Tibial nerve (tissue), 4 donors: ENCODE data around the gene CPHXL2. TPM values are rescaled to one million over a fixed set of nuclear protein-coding genes. Genes with fewer than 3 reads are reported as not detected.

Experiments used
- DNase-seq, 2 donors: peaks; one replicate each; pipeline ENCODE4 v3.0.0-alpha.2; 2019; ENCODE audit warnings: low spot score in 2 of 2
- H3K27ac ChIP-seq, 4 donors: fragments of 200-600 bp; sonication (generic) in 3 of 4; one replicate each; pipeline ENCODE4 v1.5.1; 2017 to 2019; ENCODE audit warnings: mild to moderate bottlenecking in 1 of 4
- H3K27me3 ChIP-seq, 2 donors: fragments of 200-600 bp; sonication (generic) in 1 of 2; one replicate each; pipeline versions ENCODE4 v1.5.1 to v1.6.0; 2017 to 2019
- H3K36me3 ChIP-seq, 3 donors: fragments of 200-600 bp; sonication (generic); one replicate each; pipeline ENCODE4 v1.5.1; 2018 to 2019
- H3K4me1 ChIP-seq, 4 donors: fragments of 200-600 bp; sonication (generic) in 3 of 4; one replicate each; pipeline ENCODE4 v1.5.1; 2017 to 2019
- H3K4me3 ChIP-seq, 4 donors: fragments of 200-600 bp; sonication (generic) in 3 of 4; one replicate each; pipeline ENCODE4 v1.5.1; 2017 to 2019; ENCODE audit warnings: mild to moderate bottlenecking in 1 of 4, moderate library complexity in 1 of 4
- H3K9me3 ChIP-seq, 4 donors: fragments of 200-600 bp; sonication (generic) in 3 of 4; one replicate each; pipeline ENCODE4 v1.5.1; 2017 to 2019
- EP300 ChIP-seq, 2 donors: sonication (generic); formaldehyde crosslinking; IDR thresholded peaks; one replicate each; pipeline ENCODE4 v1.6.1; 2017; ENCODE audit warnings: antibody characterized with exemption in 2 of 2, mild to moderate bottlenecking in 1 of 2
- POLR2A ChIP-seq, 2 donors: fragments of 450-650 bp; IDR thresholded peaks; one replicate each; pipeline ENCODE4 v1.6.1; 2017; ENCODE audit warnings: antibody characterized with exemption in 2 of 2, mild to moderate bottlenecking in 2 of 2, moderate library complexity in 2 of 2
- WGBS, 2 donors: methylation state at CpG; one replicate each; pipeline ENCODE4 v1.1.5; 2018; 5-methylcytosine and 5-hydroxymethylcytosine counted together
- total RNA-seq, 4 donors: library from RNA; depleted of rRNA; stranded (reverse); fragments of >200 nt; gene quantifications; one replicate each; pipeline ENCODE4 v1.1.0, GENCODE V29; 2016
- TF ChIP-seq, protein P1 (sequence below), 5 experiments: fragments of 200-600 bp in 3 of 5; fragments of 450-650 bp in 2 of 5; sonication (generic) in 3 of 5; IDR thresholded peaks; one replicate each; pipeline ENCODE4 v1.5.1; 2016 to 2019; ENCODE audit warnings: antibody characterized with exemption in 5 of 5, mild to moderate bottlenecking in 3 of 5, moderate library complexity in 2 of 5

Gene CPHXL2
- total RNA-seq, 4 donors from 2014 or later, result not detected

DNA sequence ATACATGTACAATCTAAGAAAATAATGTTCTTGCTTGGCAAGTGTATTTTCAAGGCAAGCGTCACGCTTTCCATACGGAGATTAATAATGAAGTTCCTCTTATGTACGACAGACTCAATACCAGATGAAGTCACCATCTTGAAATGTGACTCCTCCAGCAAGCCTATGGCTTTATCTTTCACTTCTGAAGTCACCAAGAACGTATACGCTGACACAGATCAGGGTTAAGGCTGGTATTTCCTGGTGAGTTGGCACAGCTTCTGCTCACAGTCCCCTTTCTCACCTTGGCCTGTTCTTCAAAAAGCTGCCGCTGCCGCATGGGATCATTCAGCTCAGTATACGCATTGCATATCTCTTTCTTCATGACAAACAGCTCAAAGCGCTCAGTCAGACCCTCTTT, 47.7 kb downstream of the CPHXL2 start:
- H3K36me3 ChIP-seq, result peaks cover 4 to 91% (median 35%) of the 10 kb centered on the region in 3 donors
- no peak overlapping the region for H3K4me3 ChIP-seq
- 87 to 91% methylated on average over 10 of the region's 10 CpGs for WGBS, 2 donors
- TF ChIP-seq, protein P1, sequence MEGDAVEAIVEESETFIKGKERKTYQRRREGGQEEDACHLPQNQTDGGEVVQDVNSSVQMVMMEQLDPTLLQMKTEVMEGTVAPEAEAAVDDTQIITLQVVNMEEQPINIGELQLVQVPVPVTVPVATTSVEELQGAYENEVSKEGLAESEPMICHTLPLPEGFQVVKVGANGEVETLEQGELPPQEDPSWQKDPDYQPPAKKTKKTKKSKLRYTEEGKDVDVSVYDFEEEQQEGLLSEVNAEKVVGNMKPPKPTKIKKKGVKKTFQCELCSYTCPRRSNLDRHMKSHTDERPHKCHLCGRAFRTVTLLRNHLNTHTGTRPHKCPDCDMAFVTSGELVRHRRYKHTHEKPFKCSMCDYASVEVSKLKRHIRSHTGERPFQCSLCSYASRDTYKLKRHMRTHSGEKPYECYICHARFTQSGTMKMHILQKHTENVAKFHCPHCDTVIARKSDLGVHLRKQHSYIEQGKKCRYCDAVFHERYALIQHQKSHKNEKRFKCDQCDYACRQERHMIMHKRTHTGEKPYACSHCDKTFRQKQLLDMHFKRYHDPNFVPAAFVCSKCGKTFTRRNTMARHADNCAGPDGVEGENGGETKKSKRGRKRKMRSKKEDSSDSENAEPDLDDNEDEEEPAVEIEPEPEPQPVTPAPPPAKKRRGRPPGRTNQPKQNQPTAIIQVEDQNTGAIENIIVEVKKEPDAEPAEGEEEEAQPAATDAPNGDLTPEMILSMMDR (IDR thresholded peaks at IDR 0.05), result no peak
- no peak for TF ChIP-seq EP300 (IDR thresholded peaks at IDR 0.05)
- no peak for TF ChIP-seq POLR2A (IDR thresholded peaks at IDR 0.05)
- no peaks in the 10 kb centered on the region for H3K4me1 ChIP-seq
- no peaks in the 10 kb centered on the region for H3K9me3 ChIP-seq
- no peak overlapping the region for H3K27ac ChIP-seq
- no peaks in the 10 kb centered on the region for H3K27me3 ChIP-seq
- DNase-seq, result no peak

DNA sequence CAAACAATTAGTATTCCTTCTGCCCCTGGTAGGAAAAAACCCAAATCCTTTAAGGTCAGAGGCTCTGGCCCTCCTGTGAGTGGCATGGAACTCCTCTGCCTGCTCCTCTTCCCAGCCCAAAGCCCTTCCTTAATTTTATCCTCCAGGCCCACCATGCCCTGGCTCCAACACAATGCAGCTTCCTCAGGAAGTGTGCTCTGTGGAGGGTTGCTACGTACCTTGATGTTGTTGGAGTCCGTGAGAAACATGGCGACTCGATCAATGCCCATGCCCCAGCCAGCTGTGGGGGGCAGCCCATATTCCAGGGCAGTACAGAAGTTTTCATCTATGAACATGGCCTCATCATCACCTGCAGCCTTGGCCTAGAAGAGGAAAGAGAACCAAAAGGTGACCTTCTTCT, 48.5 kb downstream of the CPHXL2 start:
- no peak for DNase-seq
- Histone ChIP-seq H3K4me1 (no peaks in the 10 kb centered on the region), H3K9me3 (no peaks in the 10 kb centered on the region), H3K36me3 (peaks cover 4 to 83% (median 27%) of the 10 kb centered on the region in 3 donors), H3K4me3 (no peak overlapping the region), H3K27me3 (no peaks in the 10 kb centered on the region), H3K27ac (no peak overlapping the region)
- WGBS, 2 donors, result 85 to 93% methylated on average over 4 of the region's 4 CpGs
- TF ChIP-seq, protein P1 (IDR thresholded peaks at IDR 0.05), result no peak
- no peak for TF ChIP-seq EP300 (IDR thresholded peaks at IDR 0.05)

DNA sequence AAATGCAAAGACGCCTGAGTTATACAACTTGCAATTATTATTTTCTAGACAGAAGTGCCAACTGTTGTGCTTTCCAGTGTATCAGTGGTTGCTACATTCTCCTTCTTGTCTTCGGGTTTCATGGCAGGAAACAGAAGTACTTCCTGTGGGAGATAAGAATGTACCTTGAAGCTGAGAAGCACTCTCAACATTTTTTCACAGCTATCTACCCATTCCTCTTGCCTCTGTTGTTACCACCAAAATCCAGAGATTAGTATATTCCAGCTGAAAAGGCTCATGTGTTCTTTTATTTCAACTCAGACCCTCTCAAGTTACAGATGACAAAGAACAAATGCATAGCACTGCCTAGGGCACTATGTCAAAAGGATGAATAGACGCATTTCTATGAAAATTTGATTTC, 49.0 kb downstream of the CPHXL2 start:
- Histone ChIP-seq H3K27ac (no peak overlapping the region), H3K4me1 (no peaks in the 10 kb centered on the region), H3K27me3 (no peaks in the 10 kb centered on the region), H3K4me3 (no peak overlapping the region), H3K36me3 (peaks cover 4 to 78% (median 27%) of the 10 kb centered on the region in 3 donors), H3K9me3 (no peaks in the 10 kb centered on the region)
- TF ChIP-seq, protein P1 (IDR thresholded peaks at IDR 0.05), result no peak
- no peak for DNase-seq
- WGBS, 2 donors, result 54 to 62% methylated on average over 3 of the region's 3 CpGs

DNA sequence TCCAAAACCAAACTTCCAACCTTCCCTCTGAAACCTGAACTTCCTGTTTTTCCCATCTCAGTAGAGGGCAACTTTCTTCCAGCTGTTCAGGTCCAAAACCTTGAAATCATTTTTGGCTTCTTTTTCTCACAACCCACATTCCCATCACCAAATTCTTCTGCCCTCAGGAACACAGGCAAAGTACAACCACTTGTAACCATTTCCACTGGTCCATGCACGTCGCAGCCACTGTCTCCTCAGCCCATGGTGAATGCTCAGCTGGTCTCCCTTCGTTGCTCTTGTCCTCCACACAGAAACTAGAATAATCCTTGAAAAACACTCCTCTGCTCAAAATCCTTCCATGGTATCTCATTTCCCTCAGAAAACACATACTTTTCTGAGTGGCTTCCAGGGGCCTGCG, 50.0 kb downstream of the CPHXL2 start:
- H3K9me3 ChIP-seq, result no peaks in the 10 kb centered on the region
- TF ChIP-seq, protein P1 (IDR thresholded peaks at IDR 0.05), result no peak
- TF ChIP-seq POLR2A (IDR thresholded peaks at IDR 0.05) (no peak), EP300 (IDR thresholded peaks at IDR 0.05) (no peak)
- WGBS, 2 donors, result 88 to 91% methylated on average over 4 of the region's 4 CpGs
- peaks cover 0 to 8% (median 7%) of the 10 kb centered on the region in 4 donors for H3K4me1 ChIP-seq
- no peak for DNase-seq
- no peaks in the 10 kb centered on the region for H3K27me3 ChIP-seq
- H3K4me3 ChIP-seq, result no peak overlapping the region
- H3K36me3 ChIP-seq, result peaks cover 4 to 68% (median 25%) of the 10 kb centered on the region in 3 donors
- no peak overlapping the region for H3K27ac ChIP-seq

DNA sequence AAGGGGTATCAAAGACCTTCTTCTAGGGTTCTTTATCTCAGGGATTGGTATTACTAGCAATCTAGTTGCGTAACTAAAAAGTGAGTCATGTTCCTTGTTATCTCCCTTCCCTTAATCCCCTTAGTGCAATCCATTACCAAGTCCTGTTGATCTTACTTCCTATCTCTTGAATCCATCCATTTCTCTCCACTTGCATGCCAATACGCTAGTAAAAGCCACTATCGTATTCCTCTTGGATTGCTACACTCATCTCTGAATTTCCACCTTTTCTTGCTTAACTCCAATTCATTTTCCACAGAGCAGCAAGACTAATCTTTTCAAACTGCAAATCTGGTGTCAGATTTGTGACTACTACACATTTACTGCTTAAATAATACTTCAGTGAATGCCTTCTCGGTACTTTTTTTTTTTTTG, 51.9 kb downstream of the CPHXL2 start:
- no peak overlapping the region for H3K4me3 ChIP-seq
- H3K4me1 ChIP-seq, result peaks cover 0 to 26% (median 14%) of the 10 kb centered on the region in 4 donors
- H3K9me3 ChIP-seq, result no peaks in the 10 kb centered on the region
- H3K36me3 ChIP-seq, result peaks cover 0 to 54% (median 9%) of the 10 kb centered on the region in 3 donors
- H3K27me3 ChIP-seq, result no peaks in the 10 kb centered on the region
- TF ChIP-seq, protein P1 (IDR thresholded peaks at IDR 0.05), result no peak
- TF ChIP-seq POLR2A (IDR thresholded peaks at IDR 0.05) (no peak), EP300 (IDR thresholded peaks at IDR 0.05) (no peak)
- no peak for DNase-seq
- H3K27ac ChIP-seq, result no peak overlapping the region
- 81 to 93% methylated on average over 4 of the region's 4 CpGs for WGBS, 2 donors
